ENCODE results near the gene FAM78B.

Gene FAM78B

GRCh38 chr1:166182281-166182680 is 15.5 kb upstream of the FAM78B start:
- no peaks in the 10 kb centered on the region for H3K36me3 ChIP-seq
- DNase-seq, result no peak
- peaks cover 3% of the 10 kb centered on the region; the same call in 1 of the 2 replicates for H3K4me1 ChIP-seq
- no peak for TF ChIP-seq CTCF (IDR thresholded peaks at IDR 0.05; ENCODE audit: low read depth, low read length)
- no peaks in the 10 kb centered on the region for H3K9me3 ChIP-seq
- no peaks in the 10 kb centered on the region for H3K27me3 ChIP-seq
- H3K4me3 ChIP-seq (ENCODE audit: low read depth, low read length), result no peak overlapping the region

DNA sequence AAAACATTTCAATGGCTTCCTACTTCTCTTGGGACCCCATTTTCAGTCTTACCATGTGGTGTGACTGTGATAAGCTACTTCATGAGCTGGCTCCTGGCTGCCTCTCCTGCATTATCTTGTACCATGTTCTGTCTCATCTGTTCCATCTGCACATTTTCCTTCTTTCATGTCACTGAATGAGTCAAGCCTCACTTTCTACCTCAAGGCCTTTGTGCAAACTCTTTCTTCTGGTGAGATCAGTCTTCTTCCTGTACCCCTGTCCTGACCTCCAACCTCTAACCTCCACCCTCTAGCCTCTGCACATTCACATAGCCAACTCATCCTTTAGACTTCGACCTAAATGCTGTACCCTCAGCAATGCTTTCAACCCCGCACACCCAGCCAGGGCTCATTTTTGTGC is 9.6 kb upstream of the FAM78B start:
- no peak for DNase-seq
- no peaks in the 10 kb centered on the region for H3K9me3 ChIP-seq
- no peaks in the 10 kb centered on the region for H3K36me3 ChIP-seq
- H3K4me1 ChIP-seq, result peaks cover 3% of the 10 kb centered on the region
- no peak overlapping the region for H3K4me3 ChIP-seq (ENCODE audit: low read depth, low read length)
- no peaks in the 10 kb centered on the region for H3K27me3 ChIP-seq
- no peak for TF ChIP-seq CTCF (IDR thresholded peaks at IDR 0.05; ENCODE audit: low read depth, low read length)

GRCh38 chr1:166175032-166175431 is 8.2 kb upstream of the FAM78B start:
- TF ChIP-seq CTCF (IDR thresholded peaks at IDR 0.05; ENCODE audit: low read depth, low read length), result no peak
- Histone ChIP-seq H3K27me3 (no peaks in the 10 kb centered on the region), H3K4me1 (peaks cover 3% of the 10 kb centered on the region), H3K4me3 (ENCODE audit: low read depth, low read length) (no peak overlapping the region), H3K9me3 (no peaks in the 10 kb centered on the region), H3K36me3 (no peaks in the 10 kb centered on the region)
- DNase-seq, result no peak

- H3K9me3 ChIP-seq, result no peaks in the 10 kb centered on the region
- H3K27me3 ChIP-seq, result no peaks in the 10 kb centered on the region
- H3K4me3 ChIP-seq (ENCODE audit: low read depth, low read length), result no peak overlapping the region
- no peaks in the 10 kb centered on the region for H3K36me3 ChIP-seq
- peak; percentile 90 for DNase-seq
- H3K4me1 ChIP-seq, result peaks cover 3% of the 10 kb centered on the region
- no peak for TF ChIP-seq CTCF (IDR thresholded peaks at IDR 0.05; ENCODE audit: low read depth, low read length)
These were observed 7.3 kb upstream of the FAM78B start for GRCh38 chr1:166174108-166174507.

DNA sequence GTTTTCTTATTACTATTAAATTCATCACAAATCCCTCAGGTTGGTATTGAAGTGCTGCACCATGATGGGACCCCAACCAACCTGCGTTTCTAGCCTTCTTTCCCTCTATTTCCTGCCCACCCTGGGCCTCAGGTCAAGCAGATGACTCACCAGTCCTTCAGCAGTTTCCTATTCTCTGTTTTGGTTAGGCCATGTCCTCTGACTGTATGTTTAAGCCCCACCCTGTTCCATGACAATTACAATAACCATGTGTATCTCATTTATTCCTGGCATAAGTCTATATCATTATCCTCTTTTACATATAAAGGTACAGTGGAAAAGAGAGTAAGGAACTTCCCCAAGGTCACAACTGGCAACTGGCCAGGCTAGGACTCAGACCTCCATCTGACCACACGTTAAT is 5.3 kb upstream of the FAM78B start:
- no peaks in the 10 kb centered on the region for H3K9me3 ChIP-seq
- no peak overlapping the region for H3K4me3 ChIP-seq (ENCODE audit: low read depth, low read length)
- H3K36me3 ChIP-seq, result no peaks in the 10 kb centered on the region
- TF ChIP-seq CTCF (IDR thresholded peaks at IDR 0.05; ENCODE audit: low read depth, low read length), result no peak
- H3K27me3 ChIP-seq, result no peaks in the 10 kb centered on the region
- H3K4me1 ChIP-seq, result no peaks in the 10 kb centered on the region; the same call in 1 of the 2 replicates
- no peak for DNase-seq

GRCh38 chr1:166170726-166171125 is 3.9 kb upstream of the FAM78B start:
- no peak overlapping the region for H3K4me3 ChIP-seq (ENCODE audit: low read depth, low read length)
- DNase-seq, result no peak

More at GRCh38 chr1:166170726-166171125, 3.9 kb upstream of the FAM78B start:
- Histone ChIP-seq H3K4me1 (no peaks in the 10 kb centered on the region; the same call in 1 of the 2 replicates), H3K36me3 (no peaks in the 10 kb centered on the region), H3K27me3 (peaks cover 10% of the 10 kb centered on the region), H3K9me3 (no peaks in the 10 kb centered on the region)
- no peak for TF ChIP-seq CTCF (IDR thresholded peaks at IDR 0.05; ENCODE audit: low read depth, low read length)

Data from BE2C (cell line).